Measurements from ENCODE around the gene LTBP4.
A peak's percentile ranks its signal among the peaks of the same experiment; 100 is the strongest.

Gene LTBP4

DNA sequence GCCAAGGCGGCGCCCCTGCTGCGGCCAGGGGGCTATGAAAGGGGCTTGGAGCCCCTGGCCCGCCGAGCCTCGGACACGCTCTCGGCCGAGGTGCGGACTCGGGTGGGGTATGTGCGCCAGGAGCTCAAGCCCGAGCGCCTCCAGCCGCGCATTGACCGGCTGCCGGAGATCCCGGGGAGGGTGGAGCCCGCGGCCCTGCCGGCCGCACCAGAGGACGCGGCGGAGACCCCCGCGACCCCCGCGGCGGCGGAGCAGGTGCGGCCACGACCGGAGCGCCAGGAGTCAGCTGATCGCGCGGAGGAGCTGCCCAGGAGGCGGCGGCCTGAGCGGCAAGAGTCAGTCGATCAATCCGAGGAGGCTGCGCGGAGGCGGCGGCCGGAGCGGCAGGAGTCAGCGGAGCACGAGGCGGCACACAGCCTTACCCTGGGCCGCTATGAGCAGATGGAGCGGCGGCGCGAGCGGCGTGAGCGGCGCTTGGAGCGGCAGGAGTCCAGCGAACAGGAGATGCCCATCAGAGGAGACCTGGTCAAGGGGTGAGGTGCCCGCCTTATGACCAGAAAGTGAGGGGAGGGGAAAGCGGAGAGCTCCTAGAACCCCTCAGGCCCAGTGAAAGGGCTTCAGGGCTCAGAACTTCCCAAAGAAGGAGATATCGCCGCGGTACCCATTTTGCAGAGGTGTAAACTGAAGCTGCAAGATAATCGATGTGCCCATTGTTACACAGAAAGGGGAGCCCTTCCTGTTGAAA is 33.2 kb upstream of the LTBP4 start:
- TF ChIP-seq CTCF (IDR thresholded peaks at IDR 0.05): no peak
- Histone ChIP-seq H3K27ac (no peak overlapping the region), H3K4me3 (peak overlapping the region; percentile 56)
- DNase-seq (ENCODE audit: low spot score): no peak

GRCh38 chr19:40570313-40571004 is 30.7 kb upstream of the LTBP4 start:
- peak overlapping the region; percentile 74 for H3K4me3 ChIP-seq
- H3K27ac ChIP-seq: peak overlapping the region in 1 of 2 donors; percentile 81
- peak; percentile 99 for DNase-seq (ENCODE audit: low spot score)
- no peak for TF ChIP-seq CTCF (IDR thresholded peaks at IDR 0.05)

GRCh38 chr19:40571005-40571318 is 30.2 kb upstream of the LTBP4 start:
- no peak for TF ChIP-seq CTCF (IDR thresholded peaks at IDR 0.05)
- Histone ChIP-seq H3K4me3 (peak overlapping the region; percentile 74), H3K27ac (peak overlapping the region in 1 of 2 donors; percentile 81)
- DNase-seq (ENCODE audit: low spot score): no peak

DNA sequence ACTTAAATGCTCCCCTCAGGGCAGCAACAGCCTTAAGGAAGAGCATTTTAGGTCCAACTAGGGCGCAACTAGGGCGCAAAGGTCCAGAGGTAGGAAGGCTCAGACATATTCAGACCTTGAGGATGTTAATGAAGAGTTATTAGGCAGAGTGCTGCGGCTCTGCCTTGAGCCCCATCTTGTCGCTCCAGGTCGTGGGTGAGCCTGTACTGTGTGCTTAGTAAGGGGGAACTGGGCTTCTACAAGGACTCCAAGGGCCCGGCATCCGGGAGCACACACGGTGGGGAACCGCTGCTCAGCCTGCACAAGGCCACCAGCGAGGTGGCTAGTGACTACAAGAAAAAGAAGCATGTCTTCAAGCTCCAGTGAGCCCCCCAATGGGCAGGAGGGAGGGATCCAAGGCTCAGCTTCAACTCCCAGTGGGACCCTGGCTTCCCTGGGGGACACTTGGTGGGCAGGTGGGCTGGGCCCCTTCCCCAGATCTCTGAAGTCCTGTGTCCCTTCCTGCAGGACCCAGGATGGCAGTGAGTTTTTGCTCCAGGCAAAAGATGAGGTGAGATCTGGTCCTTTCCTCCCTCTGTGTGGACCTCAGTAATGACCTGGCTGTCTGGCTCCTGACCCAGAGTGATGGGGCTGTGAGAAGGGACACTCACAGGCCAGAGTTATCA is 29.2 kb upstream of the LTBP4 start:
- no peak for DNase-seq (ENCODE audit: low spot score)
- TF ChIP-seq CTCF (IDR thresholded peaks at IDR 0.05): no peak
- no peak overlapping the region for H3K27ac ChIP-seq
- no peak overlapping the region for H3K4me3 ChIP-seq

DNA sequence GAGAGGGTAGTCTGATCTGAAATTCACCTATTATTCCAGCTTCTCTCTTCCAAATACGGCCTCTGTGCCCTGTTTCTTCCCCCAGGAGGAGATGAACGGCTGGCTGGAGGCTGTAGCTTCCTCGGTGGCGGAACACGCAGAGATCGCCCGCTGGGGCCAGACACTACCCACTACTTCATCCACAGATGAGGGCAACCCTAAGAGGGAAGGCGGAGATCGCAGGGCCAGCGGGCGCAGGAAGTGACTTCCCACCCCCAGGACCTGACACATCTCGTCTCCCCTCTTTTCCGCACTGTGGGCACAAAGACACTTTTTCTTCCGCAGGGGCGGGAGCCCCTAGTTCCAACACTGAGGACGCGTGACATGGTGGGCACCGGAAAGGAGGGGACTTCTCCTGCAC is 25.8 kb upstream of the LTBP4 start:
- no peak for TF ChIP-seq CTCF (IDR thresholded peaks at IDR 0.05)
- H3K27ac ChIP-seq: no peak overlapping the region

DNA sequence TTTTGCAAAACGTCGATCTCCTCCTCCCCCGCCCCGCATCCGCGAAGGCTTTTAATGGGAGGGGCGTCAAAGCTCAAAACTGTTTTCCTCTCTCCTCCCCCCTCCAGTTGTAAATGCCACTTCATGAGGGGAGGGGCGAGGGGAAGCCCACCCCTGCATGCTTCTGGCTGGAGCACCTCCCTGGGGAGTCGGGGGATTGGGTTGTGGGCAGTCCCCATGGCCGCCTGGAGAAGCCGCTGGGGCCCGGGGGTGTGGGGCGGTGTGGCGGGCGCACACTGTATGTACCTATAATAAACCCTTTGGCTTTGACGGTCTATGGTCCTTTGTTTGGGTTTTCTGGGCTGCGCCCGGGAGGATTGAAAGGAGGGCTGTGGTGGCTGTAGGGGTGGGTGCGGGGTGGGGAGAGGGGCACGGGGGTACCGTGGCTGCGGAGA is 25.0 kb upstream of the LTBP4 start:
- Histone ChIP-seq H3K27ac (peak overlapping the region; percentile 76 to 88), H3K4me3 (peak overlapping the region; percentile 86)
- DNase-seq (ENCODE audit: low spot score): no peak
- no peak for TF ChIP-seq CTCF (IDR thresholded peaks at IDR 0.05)

More for the DNA sequence above, 25.8 kb upstream of the LTBP4 start:
- no peak for DNase-seq (ENCODE audit: low spot score)
- H3K4me3 ChIP-seq: no peak overlapping the region

Data from coronary artery (tissue), 2 donors.